SW 1271 (cell line): Measurements from ENCODE around the gene TPST1.
"Not testable (repeated sequence)": the region's sequence is repeated elsewhere in the genome, so short reads cannot be mapped to it uniquely, and the experiment has no call there.

Experiments
- DNase-seq, 2 experiments: peaks; one replicate each; lab custom pipeline; 2025; lab: John Stamatoyannopoulos, UW

TPST1 gene

GRCh38 chr7:66283003-66283920, 78.1 kb downstream of the TPST1 start:
- DNase-seq: peak in 1 of 2 experiments; percentile 47

GRCh38 chr7:66296001-66296521, 90.9 kb downstream of the TPST1 start:
- no peak for DNase-seq

GRCh38 chr7:66296557-66296956, 91.4 kb downstream of the TPST1 start:
- DNase-seq: no peak

GRCh38 chr7:66297579-66297978, 92.4 kb downstream of the TPST1 start:
- DNase-seq: no peak

- DNase-seq: no peak
Measured at GRCh38 chr7:66301249-66301648, 96.1 kb downstream of the TPST1 start.

GRCh38 chr7:66301737-66302136, 96.6 kb downstream of the TPST1 start:
- no peak for DNase-seq

GRCh38 chr7:66303454-66304155, 98.5 kb downstream of the TPST1 start:
- DNase-seq: no peak

- no peak for DNase-seq
Measured at GRCh38 chr7:66304536-66304935, 99.4 kb downstream of the TPST1 start.

GRCh38 chr7:66306243-66306642, 101.1 kb downstream of the TPST1 start:
- DNase-seq: no peak

- no peak for DNase-seq
Measured at GRCh38 chr7:66307591-66308215, 102.6 kb downstream of the TPST1 start.

GRCh38 chr7:66308411-66308810, 103.3 kb downstream of the TPST1 start:
- no peak for DNase-seq

- no peak for DNase-seq
Measured at GRCh38 chr7:66310620-66311019, 105.5 kb downstream of the TPST1 start.

- DNase-seq: no peak
Measured at GRCh38 chr7:66313886-66314568, 108.9 kb downstream of the TPST1 start.

- DNase-seq: no peak
Measured at GRCh38 chr7:66315192-66315591, 110.1 kb downstream of the TPST1 start.

- DNase-seq: no peak
Measured at GRCh38 chr7:66319407-66319979, 114.4 kb downstream of the TPST1 start.

GRCh38 chr7:66321283-66321682, 116.1 kb downstream of the TPST1 start:
- no peak for DNase-seq

- DNase-seq: no peak
Measured at GRCh38 chr7:66323114-66323796, 118.1 kb downstream of the TPST1 start.

GRCh38 chr7:66324985-66325384, 119.9 kb downstream of the TPST1 start:
- not testable (repeated sequence) for DNase-seq

- DNase-seq: peak in 1 of 2 experiments; percentile 41
Measured at GRCh38 chr7:66326501-66327215, 121.5 kb downstream of the TPST1 start.

- no peak for DNase-seq
Measured at GRCh38 chr7:66330961-66331360, 125.8 kb downstream of the TPST1 start.
